Kidney (tissue), 14 donors: Measurements from ENCODE around the gene ACY1. TPM values are rescaled to one million over a fixed set of nuclear protein-coding genes. Genes with fewer than 3 reads are reported as not detected.

ENCODE experiments used
- DNase-seq, 5 donors: peaks; one replicate each; pipeline ENCODE4 v3.0.0-alpha.2; 2013 to 2020
- FAIRE-seq: peaks from 2 replicates; lab custom pipeline; 2012; peaks lifted over from hg19 to GRCh38; lab: Jason Lieb, UNC
- H3K27ac ChIP-seq, 2 donors: one replicate each; pipeline ENCODE4 v1.7.0; 2013; ENCODE audit warnings: low read depth in 2 of 2, low read length in 2 of 2, inconsistent platforms in 1 of 2
- H3K27me3 ChIP-seq: one replicate; pipeline ENCODE4 v1.7.1; 2013; ENCODE audit warnings: low read length, inconsistent platforms; ENCODE audit not compliant: control insufficient read depth, insufficient read depth
- H3K36me3 ChIP-seq, 3 donors: one replicate each; pipeline versions ENCODE4 v1.7.0 to v1.7.1; 2013; ENCODE audit warnings: low read length in 3 of 3, control low read depth in 1 of 3, inconsistent platforms in 1 of 3; ENCODE audit not compliant: insufficient read depth in 3 of 3, control insufficient read depth in 2 of 3
- H3K4me1 ChIP-seq, 3 donors: one replicate each; pipeline versions ENCODE4 v1.7.0 to v1.7.1; 2013; ENCODE audit warnings: low read length in 3 of 3, inconsistent platforms in 1 of 3, low read depth in 1 of 3; ENCODE audit not compliant: control insufficient read depth in 2 of 3, insufficient read depth in 2 of 3
- H3K4me3 ChIP-seq, 3 donors: one replicate each; pipeline versions ENCODE4 v1.7.0 to v1.8.1; 2013; ENCODE audit warnings: low read length in 3 of 3, control low read depth in 1 of 3, inconsistent platforms in 1 of 3
- H3K9ac ChIP-seq, 3 donors: one replicate each; pipeline versions ENCODE4 v1.7.0 to v1.7.1; 2013; ENCODE audit warnings: low read length in 3 of 3, control low read depth in 1 of 3, inconsistent platforms in 1 of 3
- H3K9me3 ChIP-seq, 3 donors: one replicate each; pipeline versions ENCODE4 v1.7.0 to v1.7.1; 2013; ENCODE audit warnings: low read length in 3 of 3, control low read depth in 1 of 3, inconsistent platforms in 1 of 3; ENCODE audit not compliant: control insufficient read depth in 2 of 3, insufficient read depth in 1 of 3
- CTCF ChIP-seq: IDR thresholded peaks from 3 replicates; pipeline ENCODE4 v1.5.1; 2012; ENCODE audit warnings: mild to moderate bottlenecking, moderate library complexity, borderline replicate concordance; ENCODE audit not compliant: insufficient read depth; ENCODE audit errors: extremely low read depth
- intact Hi-C: fragments of 100-400 bp; cut with DNase I; formaldehyde crosslinking; loops from one replicate; pipeline ENCODE4 v1.11.1; 2022
- polyA plus RNA-seq: library from polyadenylated mRNA; stranded (reverse); fragments of 350-450 nt; fragmentation: Illumina TruSeq; extraction: RNeasy Lipid Tissue Mini Kit (QIAGEN cat#74804); gene quantifications from one replicate; pipeline ENCODE4 v1.2.3, GENCODE V29; 2014; ENCODE audit warnings: low read depth, low replicate concordance; ENCODE audit not compliant: insufficient read depth
- total RNA-seq: library from RNA; stranded (reverse); fragmentation: NEBNext Ultra II Directional; extraction: Animal tissue kit (Norgen Biotek cat#: 25700); gene quantifications from one replicate; pipeline ENCODE4 v1.2.1, GENCODE V29; 2021
- donor health status: control.
- donor health status: control.
- donor health status: control.
- donor health status: control.
- donor health status: control.
- donor health status: DM: yes; HTN: yes; CAD: no.
- donor health status: Normal renal cell carcinoma (clear cell type).

ACY1 gene
- total and polyA plus RNA-seq, 2 donors from 2014 or later = 68.1 to 856 TPM

- H3K4me3 ChIP-seq = no peak overlapping the region
- H3K27ac ChIP-seq = no peak overlapping the region
- no peaks in the 10 kb centered on the region for H3K36me3 ChIP-seq
- no peak for FAIRE-seq
- H3K9ac ChIP-seq = no peak overlapping the region
- TF ChIP-seq CTCF = no peak
- no peaks in the 10 kb centered on the region for H3K9me3 ChIP-seq
- intact Hi-C loops = no loop called here
- H3K4me1 ChIP-seq = peaks cover 0 to 10% (median 0%) of the 10 kb centered on the region in 3 donors
- no peaks in the 10 kb centered on the region for H3K27me3 ChIP-seq
- peak in 4 of 5 donors; percentile 91 to 95 (median 92) for DNase-seq
Measured at GRCh38 chr3:51963951-51964451, 19.3 kb upstream of the ACY1 start.

GRCh38 chr3:51964521-51964920, 18.8 kb upstream of the ACY1 start:
- intact Hi-C loops = no loop called here
- no peak overlapping the region for H3K4me3 ChIP-seq
- H3K9me3 ChIP-seq = no peaks in the 10 kb centered on the region
- H3K36me3 ChIP-seq = no peaks in the 10 kb centered on the region
- FAIRE-seq (no peak), DNase-seq (no peak)
- H3K4me1 ChIP-seq = peaks cover 0 to 10% (median 0%) of the 10 kb centered on the region in 3 donors
- H3K27me3 ChIP-seq = no peaks in the 10 kb centered on the region
- no peak for TF ChIP-seq CTCF
- H3K9ac ChIP-seq = no peak overlapping the region
- H3K27ac ChIP-seq = no peak overlapping the region

GRCh38 chr3:51966016-51966415, 17.3 kb upstream of the ACY1 start:
- no peak overlapping the region for H3K27ac ChIP-seq
- H3K4me1 ChIP-seq = peaks cover 0 to 10% (median 0%) of the 10 kb centered on the region in 3 donors

More at GRCh38 chr3:51966016-51966415, 17.3 kb upstream of the ACY1 start:
- DNase-seq = no peak
- intact Hi-C loops = no loop called here
- Histone ChIP-seq H3K4me3 (no peak overlapping the region), H3K9me3 (no peaks in the 10 kb centered on the region), H3K27me3 (no peaks in the 10 kb centered on the region), H3K36me3 (peaks cover 0 to 3% (median 0%) of the 10 kb centered on the region in 3 donors), H3K9ac (peak overlapping the region in 1 of 3 donors; percentile 46)
- no peak for TF ChIP-seq CTCF
- no peak for FAIRE-seq
